GM12878 (cell line): Measurements from ENCODE around the gene RCAN2. TPM values are rescaled to one million over a fixed set of nuclear protein-coding genes. Genes with fewer than 3 reads are reported as not detected.

Source experiments
- ATAC-seq: fragments of 200-7000 bp; cut with Tn5 transposase; 3 replicates; pipeline ENCODE4 v1.9.1; 2020; ENCODE audit warnings: mild to moderate bottlenecking, moderate library complexity
- BruUV-seq: library from RNA; stranded (reverse); fragments of 400-500 nt; replicated peaks from 2 replicates; lab custom pipeline; 2021; lab: Mats Ljungman, UMichigan
- CTCF ChIA-PET: fragments of 300-600 bp; sonication (Branson Sonifier 250); formaldehyde crosslinking; extraction: SDS; loops from one replicate; lab custom pipeline; 2021; ENCODE audit warnings: inconsistent platforms; lab: Yijun Ruan, JAX
- POLR2A ChIA-PET: fragments of 350-600 bp; formaldehyde crosslinking; extraction: SDS; loops from one replicate; lab custom pipeline; 2021; ENCODE audit warnings: inconsistent platforms; lab: Charles Lee
- RAD21 ChIA-PET: fragments of 300-600 bp; sonication (Branson Sonifier 250); formaldehyde crosslinking; loops from one replicate; lab custom pipeline; 2023; ENCODE audit warnings: antibody characterized with exemption; ENCODE audit not compliant: unreplicated experiment; lab: Charles Lee
- SMC1A ChIA-PET: fragments of 300-600 bp; sonication (Branson Sonifier 250); formaldehyde crosslinking; loops from one replicate; lab custom pipeline; 2023; ENCODE audit not compliant: unreplicated experiment, uncharacterized antibody; lab: Charles Lee
- DNase-seq: peaks from one replicate; pipeline ENCODE4 v3.0.0-alpha.2; 2011; ENCODE audit warnings: low read depth, low spot score
- FAIRE-seq: peaks from 3 replicates; lab custom pipeline; 2011; peaks lifted over from hg19 to GRCh38; lab: Jason Lieb, UNC
- H2AFZ ChIP-seq: 2 replicates; pipeline ENCODE4 v1.6.0; 2011; ENCODE audit warnings: low read depth, low read length, control low read depth; ENCODE audit not compliant: control insufficient read depth
- H3K27ac ChIP-seq: 2 replicates; pipeline ENCODE4 v1.5.1; 2011; ENCODE audit warnings: control low read depth; ENCODE audit not compliant: control insufficient read depth, insufficient read depth
- H3K27me3 ChIP-seq, 2 experiments: replicated peaks in 1 of 2; 2 replicates each; pipeline versions ENCODE4 v1.6.0 to v1.6.1; 2011; ENCODE audit warnings: low read length in 1 of 2; ENCODE audit not compliant: control insufficient read depth in 2 of 2, insufficient read depth in 2 of 2
- H3K36me3 ChIP-seq, 2 experiments: 2 replicates each; pipeline ENCODE4 v1.5.1; 2011; ENCODE audit warnings: low read length in 1 of 2; ENCODE audit not compliant: control insufficient read depth in 2 of 2, insufficient read depth in 2 of 2
- H3K4me1 ChIP-seq: 2 replicates; pipeline ENCODE4 v1.6.1; 2011; ENCODE audit warnings: mild to moderate bottlenecking, low read length, moderate library complexity, mixed read lengths; ENCODE audit not compliant: control insufficient read depth, insufficient read depth
- H3K4me2 ChIP-seq: 2 replicates; pipeline ENCODE4 v1.6.0; 2011; ENCODE audit warnings: control low read depth; ENCODE audit not compliant: control insufficient read depth, insufficient read depth
- H3K4me3 ChIP-seq: fragments of 200-600 bp; sonication (generic); 2 replicates; pipeline ENCODE4 v1.5.1; 2016
- H3K79me2 ChIP-seq: 2 replicates; pipeline ENCODE4 v1.6.0; 2011; ENCODE audit warnings: low read length; ENCODE audit not compliant: control insufficient read depth, insufficient read depth
- H3K9ac ChIP-seq: 2 replicates; pipeline ENCODE4 v1.8.0; 2011; ENCODE audit warnings: low read length, control low read depth, mixed read lengths; ENCODE audit not compliant: control insufficient read depth, insufficient read depth
- H3K9me3 ChIP-seq: replicated peaks from 3 replicates; pipeline ENCODE4 v1.5.1; 2011; ENCODE audit warnings: mild to moderate bottlenecking, low read length; ENCODE audit not compliant: control insufficient read depth, insufficient read depth
- H4K20me1 ChIP-seq: 2 replicates; pipeline ENCODE4 v1.6.0; 2011; ENCODE audit not compliant: control insufficient read depth, insufficient read depth
- CREM ChIP-seq: IDR thresholded peaks from 2 replicates; pipeline ENCODE4 v1.6.1; 2014; ENCODE audit warnings: antibody characterized with exemption, low read depth
- EZH2 ChIP-seq: IDR thresholded peaks from 2 replicates; pipeline ENCODE4 v1.6.1; 2012; ENCODE audit warnings: low read depth, mild to moderate bottlenecking, control low read depth, inconsistent platforms, low read length, borderline replicate concordance; ENCODE audit not compliant: control insufficient read depth
- KLF5 ChIP-seq: fragments of 450-650 bp; IDR thresholded peaks from 2 replicates; pipeline ENCODE4 v1.6.1; 2014; ENCODE audit warnings: mild to moderate bottlenecking; ENCODE audit not compliant: partially characterized antibody
- MYB ChIP-seq: fragments of 150-350 bp; IDR thresholded peaks from 2 replicates; pipeline ENCODE4 v1.6.1; 2014; ENCODE audit warnings: mild to moderate bottlenecking, low read depth, low read length, borderline replicate concordance
- MYC ChIP-seq: IDR thresholded peaks from 2 replicates; pipeline ENCODE4 v1.6.1; 2011; ENCODE audit warnings: mild to moderate bottlenecking, low read length, moderate library complexity, inconsistent platforms; ENCODE audit not compliant: insufficient read depth, insufficient replicate concordance, insufficient read length, severe bottlenecking
- PBX3 ChIP-seq: IDR thresholded peaks from 2 replicates; pipeline ENCODE4 v1.6.1; 2011; ENCODE audit warnings: mild to moderate bottlenecking, low read depth, low read length, moderate library complexity; ENCODE audit not compliant: insufficient replicate concordance
- SP1 ChIP-seq: IDR thresholded peaks from one replicate; pipeline ENCODE4 v1.6.1; 2011; ENCODE audit warnings: low read depth, low read length
- SUPT20H ChIP-seq: IDR thresholded peaks from 2 replicates; pipeline ENCODE4 v1.6.1; 2011; ENCODE audit warnings: low read depth, mild to moderate bottlenecking, low read length, moderate library complexity, borderline replicate concordance; ENCODE audit not compliant: control insufficient read depth
- TCF12 ChIP-seq: IDR thresholded peaks from 2 replicates; pipeline ENCODE4 v1.6.1; 2011; ENCODE audit warnings: low read depth, mild to moderate bottlenecking, low read length
- ZNF207 ChIP-seq: fragments of 450-650 bp; IDR thresholded peaks from 2 replicates; pipeline ENCODE4 v1.6.1; 2014; ENCODE audit warnings: antibody characterized with exemption, mild to moderate bottlenecking, borderline replicate concordance
- ZNF217 ChIP-seq: fragments of 450-650 bp; IDR thresholded peaks from 2 replicates; pipeline ENCODE4 v1.6.1; 2017; ENCODE audit warnings: antibody characterized with exemption, mild to moderate bottlenecking
- ZSCAN29 ChIP-seq: fragments of 450-650 bp; IDR thresholded peaks from 2 replicates; pipeline ENCODE4 v1.6.1; 2017; ENCODE audit warnings: mild to moderate bottlenecking, moderate library complexity
- WGBS: methylation state at CpG from one replicate; pipeline ENCODE4 v1.1.6; 2016; ENCODE audit warnings: low lambda C conversion rate; ENCODE audit not compliant: insufficient replicate concordance, insufficient coverage; ENCODE audit errors: missing lambda C conversion rate; 5-methylcytosine and 5-hydroxymethylcytosine counted together
- in situ Hi-C: fragments of 300-500 bp; cut with MboI; formaldehyde crosslinking; loops from 9 replicates; pipeline ENCODE4 v1.14.3; 2018; ENCODE audit warnings: mixed read lengths
- intact Hi-C: fragments of 100-400 bp; cut with micrococcal nuclease; formaldehyde crosslinking; loops from one replicate; pipeline ENCODE4 v1.14.2; 2022; ENCODE audit not compliant: unreplicated experiment
- polyA plus RNA-seq, 11 experiments: library from polyadenylated mRNA; depleted of rRNA in 4 of 11; unstranded in 6 of 11; stranded (reverse) in 5 of 11; fragments of >200 nt; fragmentation: Nextera tagmentation in 4 of 11; fragmentation: Illumina TruSeq in 1 of 11; extraction: Ambion mirVana in 4 of 11; extraction: Trizol in 1 of 11; gene quantifications; 1 replicate in 1 of 11; 2 replicates in 10 of 11; pipeline versions ENCODE4 v1.2.1 to v1.2.3, GENCODE V29; 2011 to 2016; ENCODE audit warnings: inconsistent platforms in 2 of 11, missing spikeins in 2 of 11, low read depth in 1 of 11
- total RNA-seq, 4 experiments: library from RNA; depleted of rRNA in 3 of 4; stranded (reverse); fragments of >200 nt in 3 of 4; fragmentation: Illumina TruSeq in 1 of 4; extraction: Trizol in 1 of 4; gene quantifications; 2 replicates each; pipeline versions ENCODE4 v1.2.1 to v1.2.3, GENCODE V29; 2013 to 2021
- TF ChIP-seq, protein P1 (sequence below): fragments of 450-650 bp; conservative IDR thresholded peaks from 2 replicates; pipeline ENCODE4 v1.6.1; 2017; ENCODE audit warnings: mild to moderate bottlenecking, moderate library complexity
- TF ChIP-seq, protein P2 (sequence below): fragments of 450-650 bp; IDR thresholded peaks from 2 replicates; pipeline ENCODE4 v1.6.1; 2016; ENCODE audit warnings: mild to moderate bottlenecking

The RCAN2 gene
- total and polyA plus RNA-seq, 10 of the 15 experiments (the other 5 are each of a cell fraction or from before 2014, with no cell fraction given): 0.06 TPM; not detected in 9

GRCh38 chr6:46222286-46222685, 269.0 kb downstream of the RCAN2 start:
- SMC1A ChIA-PET: interaction anchor here (0.6 to 5.5 kb wide), 17 partner anchors 13 to 341 kb away, joined by 3 to 49 read pairs (median 4); partner anchors contain the start of gene ENPP4
- WGBS: 0% methylated on average over 1 of the region's 1 CpG
- POLR2A ChIA-PET: no interaction called here
- DNase-seq (no peak), FAIRE-seq (no peak), ATAC-seq (no peak)
- Histone ChIP-seq H3K4me1 (peaks cover 26% of the 10 kb centered on the region), H4K20me1 (no peaks in the 10 kb centered on the region), H3K27ac (no peak overlapping the region), H2AFZ (no peak overlapping the region), H3K36me3 (no peaks in the 10 kb centered on the region), H3K4me3 (no peak overlapping the region), H3K9me3 (no peaks in the 10 kb centered on the region; the same call in 2 of the 3 replicates), H3K4me2 (no peak overlapping the region), H3K79me2 (no peaks in the 10 kb centered on the region), H3K9ac (no peak overlapping the region), H3K27me3 (no peaks in the 10 kb centered on the region; a peak in 1 of 4 replicates)
- no peak for TF ChIP-seq TCF12
- TF ChIP-seq SUPT20H: no peak
- no peak for TF ChIP-seq MYB
- TF ChIP-seq, protein P1, sequence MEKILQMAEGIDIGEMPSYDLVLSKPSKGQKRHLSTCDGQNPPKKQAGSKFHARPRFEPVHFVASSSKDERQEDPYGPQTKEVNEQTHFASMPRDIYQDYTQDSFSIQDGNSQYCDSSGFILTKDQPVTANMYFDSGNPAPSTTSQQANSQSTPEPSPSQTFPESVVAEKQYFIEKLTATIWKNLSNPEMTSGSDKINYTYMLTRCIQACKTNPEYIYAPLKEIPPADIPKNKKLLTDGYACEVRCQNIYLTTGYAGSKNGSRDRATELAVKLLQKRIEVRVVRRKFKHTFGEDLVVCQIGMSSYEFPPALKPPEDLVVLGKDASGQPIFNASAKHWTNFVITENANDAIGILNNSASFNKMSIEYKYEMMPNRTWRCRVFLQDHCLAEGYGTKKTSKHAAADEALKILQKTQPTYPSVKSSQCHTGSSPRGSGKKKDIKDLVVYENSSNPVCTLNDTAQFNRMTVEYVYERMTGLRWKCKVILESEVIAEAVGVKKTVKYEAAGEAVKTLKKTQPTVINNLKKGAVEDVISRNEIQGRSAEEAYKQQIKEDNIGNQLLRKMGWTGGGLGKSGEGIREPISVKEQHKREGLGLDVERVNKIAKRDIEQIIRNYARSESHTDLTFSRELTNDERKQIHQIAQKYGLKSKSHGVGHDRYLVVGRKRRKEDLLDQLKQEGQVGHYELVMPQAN: no peak
- TF ChIP-seq ZNF207: no peak
- no peak for TF ChIP-seq ZNF217
- no peak for TF ChIP-seq EZH2
- no peak for TF ChIP-seq CREM
- no peak for TF ChIP-seq SP1
- TF ChIP-seq ZSCAN29: no peak
- TF ChIP-seq PBX3: no peak
- no peak for TF ChIP-seq MYC
- no peak for TF ChIP-seq KLF5
- TF ChIP-seq, protein P2, sequence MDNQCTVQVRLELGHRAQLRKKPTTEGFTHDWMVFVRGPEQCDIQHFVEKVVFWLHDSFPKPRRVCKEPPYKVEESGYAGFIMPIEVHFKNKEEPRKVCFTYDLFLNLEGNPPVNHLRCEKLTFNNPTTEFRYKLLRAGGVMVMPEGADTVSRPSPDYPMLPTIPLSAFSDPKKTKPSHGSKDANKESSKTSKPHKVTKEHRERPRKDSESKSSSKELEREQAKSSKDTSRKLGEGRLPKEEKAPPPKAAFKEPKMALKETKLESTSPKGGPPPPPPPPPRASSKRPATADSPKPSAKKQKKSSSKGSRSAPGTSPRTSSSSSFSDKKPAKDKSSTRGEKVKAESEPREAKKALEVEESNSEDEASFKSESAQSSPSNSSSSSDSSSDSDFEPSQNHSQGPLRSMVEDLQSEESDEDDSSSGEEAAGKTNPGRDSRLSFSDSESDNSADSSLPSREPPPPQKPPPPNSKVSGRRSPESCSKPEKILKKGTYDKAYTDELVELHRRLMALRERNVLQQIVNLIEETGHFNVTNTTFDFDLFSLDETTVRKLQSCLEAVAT: no peak
- no TSS peak for BruUV-seq
- intact Hi-C loops: loop anchor here (5.0 to 10.0 kb wide), 3 partner anchors 273 to 633 kb away; partner anchors contain the start of gene RCAN2
- CTCF ChIA-PET: interaction anchor here (0.6 to 7.4 kb wide), 20 partner anchors 15 to 696 kb away, joined by 3 to 77 read pairs (median 3); partner anchors contain the start of gene ENPP4
- RAD21 ChIA-PET: interaction anchor here (1.4 to 6.5 kb wide), 3 partner anchors 131 to 191 kb away, joined by 3 to 63 read pairs (median 44); no protein-coding TSS in a partner anchor
- in situ Hi-C loops: loop anchor here (5.0 kb wide), 2 partner anchors 180 to 410 kb away; no protein-coding TSS in a partner anchor
